Lower lobe of right lung (tissue), 1 donor: ENCODE results near the gene CHD9NB. TPM values are rescaled to one million over a fixed set of nuclear protein-coding genes. Genes with fewer than 3 reads are reported as not detected.

Source experiments
- total RNA-seq: library from RNA; stranded (reverse); fragmentation: NEBNext Ultra II Directional; extraction: Animal tissue kit (Norgen Biotek cat#: 25700); gene quantifications from one replicate; pipeline ENCODE4 v1.2.1, GENCODE V29; 2021
- donor health status: DM: no; HTN: yes; CAD: no; lungs with severe emphysema.

Gene CHD9NB
- total RNA-seq, 1 donor from 2014 or later: 12.4 TPM

Other genes starting within 250 kb of the CHD9NB start
- 73.1 TPM for gene CHD9, start 2.1 kb upstream of the CHD9NB start, total RNA-seq